H9 (cell line): ENCODE data around the gene BRMS1. TPM values are rescaled to one million over a fixed set of nuclear protein-coding genes. Genes with fewer than 3 reads are reported as not detected.
A peak's percentile ranks its signal among the peaks of the same experiment; 100 is the strongest.
"Not testable (repeated sequence)": the region's sequence is repeated elsewhere in the genome, so short reads cannot be mapped to it uniquely, and the experiment has no call there.

Experiments
- DNase-seq: peaks from one replicate; pipeline ENCODE4 v3.0.0-alpha.2; 2017
- H2AFZ ChIP-seq: one replicate; pipeline ENCODE4 v1.6.1; 2013; ENCODE audit warnings: mild to moderate bottlenecking, low read length, control low read depth, moderate library complexity
- H2AK5ac ChIP-seq: 2 replicates; pipeline ENCODE4 v1.6.1; 2013; ENCODE audit warnings: low read length, control low read depth, mixed read lengths; ENCODE audit not compliant: insufficient read length
- H2BK120ac ChIP-seq: one replicate; pipeline ENCODE4 v1.6.1; 2013; ENCODE audit warnings: low read depth, mild to moderate bottlenecking, low read length, control low read depth, inconsistent platforms; ENCODE audit not compliant: poor library complexity, severe bottlenecking
- H2BK12ac ChIP-seq: 2 replicates; pipeline ENCODE4 v1.6.1; 2013; ENCODE audit warnings: low read length, control low read depth, mixed read lengths, low read depth; ENCODE audit not compliant: insufficient read length
- H2BK15ac ChIP-seq: 2 replicates; pipeline ENCODE4 v1.6.1; 2013; ENCODE audit warnings: low read depth, low read length, control low read depth
- H2BK20ac ChIP-seq: one replicate; pipeline ENCODE4 v1.6.1; 2013; ENCODE audit warnings: low read depth, mild to moderate bottlenecking, low read length, control low read depth, inconsistent platforms; ENCODE audit not compliant: poor library complexity, severe bottlenecking
- H2BK5ac ChIP-seq: 2 replicates; pipeline ENCODE4 v1.6.1; 2013; ENCODE audit warnings: low read length, control low read depth, mixed read lengths; ENCODE audit not compliant: insufficient read length
- H3K14ac ChIP-seq: 2 replicates; pipeline ENCODE4 v1.6.1; 2013; ENCODE audit warnings: low read length, control low read depth; ENCODE audit not compliant: insufficient read depth
- H3K18ac ChIP-seq: 2 replicates; pipeline ENCODE4 v1.6.1; 2013; ENCODE audit warnings: low read depth, mild to moderate bottlenecking, mixed read lengths, low read length, control low read depth; ENCODE audit not compliant: insufficient read length
- H3K23ac ChIP-seq: 2 replicates; pipeline ENCODE4 v1.6.1; 2013; ENCODE audit warnings: low read length, control low read depth, mixed read lengths, low read depth; ENCODE audit not compliant: insufficient read length
- H3K23me2 ChIP-seq: 2 replicates; pipeline ENCODE4 v1.6.1; 2013; ENCODE audit warnings: low read depth, mild to moderate bottlenecking, mixed read lengths, low read length, control low read depth; ENCODE audit not compliant: insufficient read length, poor library complexity, severe bottlenecking
- H3K27ac ChIP-seq: 2 replicates; pipeline ENCODE4 v1.5.1; 2013; ENCODE audit warnings: low read length, control low read depth, mixed read lengths, low read depth; ENCODE audit not compliant: insufficient read length
- H3K27me3 ChIP-seq: 2 replicates; pipeline ENCODE4 v1.6.1; 2013; ENCODE audit warnings: low read length, control low read depth, inconsistent platforms; ENCODE audit not compliant: insufficient read depth
- H3K4ac ChIP-seq: 2 replicates; pipeline ENCODE4 v1.6.1; 2013; ENCODE audit warnings: low read depth, mild to moderate bottlenecking, control low read depth, inconsistent platforms, low read length, moderate library complexity
- H3K4me1 ChIP-seq: 2 replicates; pipeline ENCODE4 v1.6.1; 2013; ENCODE audit warnings: low read length, control low read depth, inconsistent platforms; ENCODE audit not compliant: insufficient read depth
- H3K4me2 ChIP-seq: 2 replicates; pipeline ENCODE4 v1.6.1; 2013; ENCODE audit warnings: low read length, control low read depth, mixed read lengths; ENCODE audit not compliant: insufficient read length, insufficient read depth
- H3K56ac ChIP-seq: 2 replicates; pipeline ENCODE4 v1.6.1; 2013; ENCODE audit warnings: low read depth, mild to moderate bottlenecking, mixed read lengths, low read length, control low read depth; ENCODE audit not compliant: insufficient read length
- H3K79me1 ChIP-seq: 2 replicates; pipeline ENCODE4 v1.6.1; 2013; ENCODE audit warnings: low read depth, mild to moderate bottlenecking, moderate library complexity, low read length, control low read depth, inconsistent platforms; ENCODE audit not compliant: insufficient read depth, poor library complexity, severe bottlenecking
- H3K79me2 ChIP-seq: 2 replicates; pipeline ENCODE4 v1.6.1; 2013; ENCODE audit warnings: low read length, control low read depth, inconsistent platforms; ENCODE audit not compliant: insufficient read depth
- H3K9ac ChIP-seq: 2 replicates; pipeline ENCODE4 v1.6.1; 2013; ENCODE audit warnings: low read length, control low read depth, mixed read lengths; ENCODE audit not compliant: insufficient read length; ENCODE audit errors: extremely low read depth
- H3K9me3 ChIP-seq: one replicate; pipeline ENCODE4 v1.6.1; 2013; ENCODE audit warnings: low read depth, low read length, inconsistent platforms; ENCODE audit not compliant: control insufficient read depth
- H3T11ph ChIP-seq: one replicate; pipeline ENCODE4 v1.6.1; 2013; ENCODE audit warnings: mild to moderate bottlenecking, low read length, control low read depth, inconsistent platforms
- H4K20me1 ChIP-seq: one replicate; pipeline ENCODE4 v1.6.1; 2013; ENCODE audit not compliant: control insufficient read depth, insufficient read length, insufficient read depth
- H4K5ac ChIP-seq: 2 replicates; pipeline ENCODE4 v1.6.1; 2013; ENCODE audit warnings: low read depth, mild to moderate bottlenecking, mixed read lengths, low read length, control low read depth; ENCODE audit not compliant: insufficient read length
- H4K8ac ChIP-seq: replicated peaks from 2 replicates; pipeline ENCODE4 v1.6.1; 2013; ENCODE audit warnings: low read length, control low read depth, mixed read lengths, low read depth; ENCODE audit not compliant: insufficient read length
- H4K91ac ChIP-seq: 2 replicates; pipeline ENCODE4 v1.6.1; 2013; ENCODE audit warnings: low read depth, mild to moderate bottlenecking, moderate library complexity, mixed read lengths, low read length, control low read depth; ENCODE audit not compliant: insufficient read length
- H3K27ac Mint-ChIP-seq, 3 experiments: 2 replicates in 2 of 3; 3 replicates in 1 of 3; pipeline ENCODE4 v1.8.0; 2020 to 2021; ENCODE audit warnings: mixed read lengths in 3 of 3, mild to moderate bottlenecking in 1 of 3, moderate library complexity in 1 of 3
- H3K27me3 Mint-ChIP-seq: 2 replicates; pipeline ENCODE4 v1.8.0; 2021; ENCODE audit warnings: low read depth, mild to moderate bottlenecking, moderate library complexity, mixed read lengths
- H3K36me3 Mint-ChIP-seq, 3 experiments: 2 replicates in 2 of 3; 3 replicates in 1 of 3; pipeline ENCODE4 v1.8.0; 2020 to 2021; ENCODE audit warnings: low read depth in 3 of 3, mixed read lengths in 3 of 3; ENCODE audit not compliant: insufficient read depth in 1 of 3
- H3K4me1 Mint-ChIP-seq, 2 experiments: 2 replicates each; pipeline ENCODE4 v1.8.0; 2020; ENCODE audit warnings: mixed read lengths in 2 of 2
- H3K4me3 Mint-ChIP-seq, 2 experiments: 2 replicates in 1 of 2; 3 replicates in 1 of 2; pipeline ENCODE4 v1.8.0; 2020 to 2021; ENCODE audit warnings: mild to moderate bottlenecking in 2 of 2, mixed read lengths in 2 of 2, moderate library complexity in 1 of 2
- H3K9me3 Mint-ChIP-seq, 2 experiments: 2 replicates in 1 of 2; 3 replicates in 1 of 2; pipeline ENCODE4 v1.8.0; 2020; ENCODE audit warnings: mild to moderate bottlenecking in 2 of 2, mixed read lengths in 2 of 2, moderate library complexity in 1 of 2
- CTCF ChIP-seq: fragments of 200-600 bp; sonication (generic); conservative IDR thresholded peaks from 3 replicates; pipeline ENCODE4 v1.8.0; 2021; ENCODE audit warnings: antibody characterized with exemption, mild to moderate bottlenecking
- WGBS: extraction: QIAGEN DNeasy Blood & Tissue Kit; methylation state at CpG from one replicate; pipeline ENCODE4 v1.1.7; 2013; ENCODE audit warnings: missing lambda C conversion rate, low lambda C conversion rate, mixed read lengths; ENCODE audit not compliant: insufficient read length; ENCODE audit errors: extremely low coverage; 5-methylcytosine and 5-hydroxymethylcytosine counted together
- total RNA-seq: library from RNA; stranded (reverse); gene quantifications from 2 replicates; pipeline ENCODE4 v1.2.1, GENCODE V29; 2021

The BRMS1 gene
- total RNA-seq, 1 experiment from 2014 or later = 50.1 TPM

- H2AFZ ChIP-seq = peak overlapping the region; percentile 100
- H3K79me2 ChIP-seq = no peaks in the 10 kb centered on the region
- no peak overlapping the region for H2AK5ac ChIP-seq
- H3K18ac ChIP-seq = no peak overlapping the region
- no peak overlapping the region for H2BK120ac ChIP-seq
- no peak overlapping the region for H4K91ac ChIP-seq
- no peak overlapping the region for H3K9ac ChIP-seq
- H3T11ph ChIP-seq = no peak overlapping the region
- H3K4me1 ChIP-seq = no peaks in the 10 kb centered on the region
- DNase-seq = peak; percentile 87
- H3K27ac ChIP-seq = no peak overlapping the region
- Mint-ChIP-seq H3K27ac (peak overlapping the region in 1 of 3 experiments; percentile 52; a peak in 2 of 7 replicates), H3K27me3 (peaks cover 14% of the 10 kb centered on the region), H3K36me3 (no peaks in the 10 kb centered on the region), H3K9me3 (no peaks in the 10 kb centered on the region), H3K4me1 (peaks cover 0 to 5% of the 10 kb centered on the region in 2 experiments; a peak in 3 of 4 replicates), H3K4me3 (peak overlapping the region; percentile 44 to 55; a peak in 4 of 5 replicates)
- no peaks in the 10 kb centered on the region for H3K9me3 ChIP-seq
- H3K14ac ChIP-seq = no peak overlapping the region
- H3K23ac ChIP-seq = no peak overlapping the region
- H2BK5ac ChIP-seq = no peak overlapping the region
- no peak overlapping the region for H4K5ac ChIP-seq
- no peaks in the 10 kb centered on the region for H3K27me3 ChIP-seq
- H3K23me2 ChIP-seq = peaks cover 2% of the 10 kb centered on the region
- no peak overlapping the region for H4K8ac ChIP-seq
- no peak overlapping the region for H2BK12ac ChIP-seq
- H3K79me1 ChIP-seq = no peaks in the 10 kb centered on the region
- H4K20me1 ChIP-seq = no peaks in the 10 kb centered on the region
- WGBS = no CpG with 5 or more reads among the region's 20 CpGs
- H3K4me2 ChIP-seq = peak overlapping the region; percentile 54
- TF ChIP-seq CTCF = peak; percentile 96
- no peak overlapping the region for H2BK15ac ChIP-seq
- no peak overlapping the region for H3K56ac ChIP-seq
- H3K4ac ChIP-seq = no peak overlapping the region
- no peak overlapping the region for H2BK20ac ChIP-seq
Observed at GRCh38 chr11:66386171-66387069, 41.5 kb upstream of the BRMS1 start.

DNA sequence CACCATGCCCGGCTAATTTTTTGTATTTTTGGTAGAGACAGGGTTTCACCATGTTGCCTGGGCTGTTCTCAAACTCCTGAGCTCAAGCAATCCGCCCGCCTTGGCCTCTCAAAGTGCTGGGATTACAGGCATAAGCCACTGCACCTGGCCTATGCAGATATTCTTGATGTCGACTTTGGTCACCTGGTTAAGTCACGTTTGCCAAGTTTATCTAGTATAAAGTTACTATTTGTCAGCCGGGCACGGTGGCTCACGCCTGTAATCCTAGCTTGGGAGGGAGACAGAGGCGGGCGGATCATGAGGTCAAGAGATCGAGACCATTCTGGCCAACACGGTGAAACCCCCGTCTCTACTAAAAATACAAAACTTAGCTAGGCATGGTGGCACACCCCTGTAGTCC, 39.4 kb upstream of the BRMS1 start:
- not testable (repeated sequence) for H3K23ac ChIP-seq, H4K20me1 ChIP-seq, H3K9ac ChIP-seq, H4K5ac ChIP-seq, H2AFZ ChIP-seq, H3K56ac ChIP-seq, H3T11ph ChIP-seq, DNase-seq, H3K9me3 Mint-ChIP-seq, H4K91ac ChIP-seq, H3K23me2 ChIP-seq, H3K27ac Mint-ChIP-seq, H3K4ac ChIP-seq, H3K9me3 ChIP-seq, H3K27me3 ChIP-seq, H3K4me1 ChIP-seq, H2BK12ac ChIP-seq, H2BK5ac ChIP-seq, H4K8ac ChIP-seq, H3K79me2 ChIP-seq, H2BK20ac ChIP-seq, H3K36me3 Mint-ChIP-seq, H3K14ac ChIP-seq, H3K79me1 ChIP-seq, H3K4me3 Mint-ChIP-seq, H2AK5ac ChIP-seq, H2BK15ac ChIP-seq, H3K4me2 ChIP-seq, H3K18ac ChIP-seq, H3K27ac ChIP-seq, H2BK120ac ChIP-seq
- H3K27me3 Mint-ChIP-seq = peaks cover 10% of the 10 kb centered on the region
- H3K4me1 Mint-ChIP-seq = peaks cover 4 to 10% of the 10 kb centered on the region in 2 experiments
- no CpG with 5 or more reads among the region's 13 CpGs for WGBS
